Gastroesophageal sphincter (tissue), 4 donors: ENCODE results near the gene MICALL1. TPM values are rescaled to one million over a fixed set of nuclear protein-coding genes. Genes with fewer than 3 reads are reported as not detected.
A peak's percentile ranks its signal among the peaks of the same experiment; 100 is the strongest.

Source experiments
- ATAC-seq: fragments of 150-250 bp; one replicate; pipeline ENCODE4 v1.9.1; 2016; ENCODE audit warnings: mild to moderate bottlenecking, moderate library complexity
- H3K27ac ChIP-seq, 4 donors: fragments of 200-600 bp; sonication (generic) in 3 of 4; 1 replicate in 3 of 4; 2 replicates in 1 of 4; pipeline ENCODE4 v1.5.1; 2016 to 2019
- H3K27me3 ChIP-seq: fragments of 200-600 bp; sonication (generic); one replicate; pipeline ENCODE4 v1.5.1; 2019
- H3K36me3 ChIP-seq, 2 donors: fragments of 200-600 bp; sonication (generic); one replicate each; pipeline ENCODE4 v1.5.1; 2019; ENCODE audit warnings: control low read depth in 1 of 2
- H3K4me1 ChIP-seq, 3 donors: fragments of 200-600 bp; sonication (generic); 1 replicate in 2 of 3; 2 replicates in 1 of 3; pipeline ENCODE4 v1.5.1; 2016 to 2019; ENCODE audit warnings: control low read depth in 2 of 3
- H3K4me3 ChIP-seq, 2 donors: fragments of 200-600 bp; sonication (generic); one replicate each; pipeline ENCODE4 v1.5.1; 2019; ENCODE audit warnings: mild to moderate bottlenecking in 1 of 2, moderate library complexity in 1 of 2
- H3K9me3 ChIP-seq, 3 donors: fragments of 200-600 bp; sonication (generic); one replicate each; pipeline ENCODE4 v1.5.1; 2017 to 2019; ENCODE audit warnings: control low read depth in 2 of 3
- EP300 ChIP-seq: sonication (generic); formaldehyde crosslinking; IDR thresholded peaks from one replicate; pipeline ENCODE4 v1.6.1; 2017; ENCODE audit warnings: antibody characterized with exemption, mild to moderate bottlenecking
- POLR2A ChIP-seq, 2 donors: fragments of 450-650 bp; IDR thresholded peaks; one replicate each; pipeline ENCODE4 v1.6.1; 2017; ENCODE audit warnings: antibody characterized with exemption in 2 of 2, mild to moderate bottlenecking in 2 of 2, moderate library complexity in 1 of 2
- POLR2AphosphoS5 ChIP-seq: sonication (generic); formaldehyde crosslinking; IDR thresholded peaks from one replicate; pipeline ENCODE4 v1.6.1; 2017; ENCODE audit warnings: antibody characterized with exemption
- WGBS, 2 donors: methylation state at CpG; one replicate each; pipeline ENCODE4 v1.1.5; 2018; ENCODE audit warnings: low coverage in 1 of 2; 5-methylcytosine and 5-hydroxymethylcytosine counted together
- total RNA-seq, 4 donors: library from RNA; depleted of rRNA; stranded (reverse); fragments of >200 nt; gene quantifications; one replicate each; pipeline ENCODE4 v1.1.0, GENCODE V29; 2016
- TF ChIP-seq, protein P1 (sequence below), 4 experiments: fragments of 200-600 bp in 2 of 4; fragments of 450-650 bp in 2 of 4; sonication (generic) in 1 of 4; IDR thresholded peaks; one replicate each; pipeline ENCODE4 v1.5.1; 2017 to 2019; ENCODE audit warnings: antibody characterized with exemption in 4 of 4, mild to moderate bottlenecking in 2 of 4, moderate library complexity in 2 of 4

Gene MICALL1
- total RNA-seq, 4 donors from 2014 or later = 46.9 to 132 (median 48.1) TPM

DNA sequence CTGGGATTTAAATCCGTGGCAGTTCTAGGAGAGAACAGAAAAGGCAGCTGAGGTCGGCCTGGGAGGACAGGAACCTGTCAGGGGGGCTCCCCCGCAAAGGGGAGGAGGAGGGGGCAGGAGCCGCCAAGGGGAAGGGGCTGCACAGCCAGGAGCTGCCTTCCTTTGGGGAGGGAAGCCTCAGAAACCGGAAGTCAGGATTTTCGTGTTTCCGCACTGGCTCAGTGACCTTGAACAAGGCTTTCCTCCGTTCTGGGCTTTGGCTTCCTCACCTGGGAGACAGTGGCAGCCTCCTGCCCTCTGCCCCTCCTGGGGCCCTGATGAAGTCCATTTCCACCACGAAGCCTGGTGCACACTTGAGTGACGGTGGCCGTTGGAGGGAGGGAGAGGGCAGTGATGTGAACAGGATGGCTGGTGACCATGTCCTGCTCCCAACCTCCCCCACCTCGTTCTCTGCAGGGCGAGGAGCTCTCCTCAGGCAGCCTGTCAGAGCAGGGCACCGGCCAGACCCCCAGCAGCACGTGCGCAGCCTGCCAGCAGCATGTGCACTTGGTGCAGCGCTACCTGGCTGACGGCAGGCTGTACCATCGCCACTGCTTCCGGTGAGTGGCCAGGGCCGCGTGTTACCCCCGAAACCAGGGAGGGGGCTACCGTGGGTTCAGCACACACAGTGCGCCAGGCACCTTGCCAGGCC lies 12.6 kb downstream of the MICALL1 start:
- 51 to 59% methylated on average over 3 to 5 of the region's 25 CpGs for WGBS, 2 donors
- no peaks in the 10 kb centered on the region for H3K27me3 ChIP-seq
- peaks cover 0 to 98% of the 10 kb centered on the region in 2 donors for H3K36me3 ChIP-seq
- no peak overlapping the region for H3K4me3 ChIP-seq
- H3K4me1 ChIP-seq = peaks cover 0 to 16% (median 0%) of the 10 kb centered on the region in 3 donors
- peak overlapping the region in 2 of 4 donors; percentile 54 to 63 for H3K27ac ChIP-seq
- no peaks in the 10 kb centered on the region for H3K9me3 ChIP-seq
- TF ChIP-seq POLR2A (IDR thresholded peaks at IDR 0.05) (no peak), POLR2AphosphoS5 (no peak), EP300 (no peak)
- TF ChIP-seq, protein P1, sequence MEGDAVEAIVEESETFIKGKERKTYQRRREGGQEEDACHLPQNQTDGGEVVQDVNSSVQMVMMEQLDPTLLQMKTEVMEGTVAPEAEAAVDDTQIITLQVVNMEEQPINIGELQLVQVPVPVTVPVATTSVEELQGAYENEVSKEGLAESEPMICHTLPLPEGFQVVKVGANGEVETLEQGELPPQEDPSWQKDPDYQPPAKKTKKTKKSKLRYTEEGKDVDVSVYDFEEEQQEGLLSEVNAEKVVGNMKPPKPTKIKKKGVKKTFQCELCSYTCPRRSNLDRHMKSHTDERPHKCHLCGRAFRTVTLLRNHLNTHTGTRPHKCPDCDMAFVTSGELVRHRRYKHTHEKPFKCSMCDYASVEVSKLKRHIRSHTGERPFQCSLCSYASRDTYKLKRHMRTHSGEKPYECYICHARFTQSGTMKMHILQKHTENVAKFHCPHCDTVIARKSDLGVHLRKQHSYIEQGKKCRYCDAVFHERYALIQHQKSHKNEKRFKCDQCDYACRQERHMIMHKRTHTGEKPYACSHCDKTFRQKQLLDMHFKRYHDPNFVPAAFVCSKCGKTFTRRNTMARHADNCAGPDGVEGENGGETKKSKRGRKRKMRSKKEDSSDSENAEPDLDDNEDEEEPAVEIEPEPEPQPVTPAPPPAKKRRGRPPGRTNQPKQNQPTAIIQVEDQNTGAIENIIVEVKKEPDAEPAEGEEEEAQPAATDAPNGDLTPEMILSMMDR (IDR thresholded peaks at IDR 0.05) = no peak
- ATAC-seq = no peak

GRCh38 chr22:37920126-37920525 lies 14.0 kb downstream of the MICALL1 start:
- peak overlapping the region in 2 of 4 donors; percentile 16 to 52 for H3K27ac ChIP-seq
- H3K4me3 ChIP-seq = no peak overlapping the region
- no peak for TF ChIP-seq POLR2AphosphoS5
- ATAC-seq = no peak
- H3K9me3 ChIP-seq = no peaks in the 10 kb centered on the region
- WGBS, 2 donors = 82 to 87% methylated on average over 4 to 5 of the region's 5 CpGs
- peaks cover 0 to 26% (median 0%) of the 10 kb centered on the region in 3 donors for H3K4me1 ChIP-seq
- H3K27me3 ChIP-seq = no peaks in the 10 kb centered on the region
- H3K36me3 ChIP-seq = peaks cover 0 to 98% of the 10 kb centered on the region in 2 donors

DNA sequence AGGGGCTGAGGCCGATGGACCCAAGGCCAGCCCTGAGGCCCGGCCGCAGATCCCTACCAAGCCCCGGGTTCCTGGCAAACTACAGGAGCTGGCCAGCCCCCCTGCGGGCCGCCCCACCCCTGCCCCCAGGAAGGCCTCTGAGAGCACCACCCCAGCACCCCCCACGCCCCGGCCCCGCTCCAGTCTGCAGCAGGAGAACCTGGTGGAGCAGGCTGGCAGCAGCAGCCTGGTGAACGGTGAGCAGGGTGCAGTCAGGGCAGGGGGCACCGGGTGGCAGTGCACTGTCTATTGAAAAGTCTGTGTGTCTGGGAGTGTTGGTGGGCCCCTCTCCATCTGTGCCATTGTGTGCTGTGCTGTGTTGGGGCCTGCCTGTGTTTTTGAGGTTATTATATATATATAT lies 16.1 kb downstream of the MICALL1 start:
- ATAC-seq = no peak
- H3K9me3 ChIP-seq = no peaks in the 10 kb centered on the region
- no peak overlapping the region for H3K4me3 ChIP-seq
- H3K36me3 ChIP-seq = peaks cover 0 to 98% of the 10 kb centered on the region in 2 donors
- TF ChIP-seq POLR2A (IDR thresholded peaks at IDR 0.05) (no peak), POLR2AphosphoS5 (no peak), EP300 (no peak)
- TF ChIP-seq, protein P1 (IDR thresholded peaks at IDR 0.05) = no peak
- H3K27me3 ChIP-seq = no peaks in the 10 kb centered on the region
- peak overlapping the region in 2 of 4 donors; percentile 41 to 54 for H3K27ac ChIP-seq
- no CpG with 5 or more reads among the region's 11 CpGs for WGBS, 2 donors
- H3K4me1 ChIP-seq = peaks cover 0 to 31% (median 0%) of the 10 kb centered on the region in 3 donors

- Histone ChIP-seq H3K36me3 (peaks cover 0 to 98% of the 10 kb centered on the region in 2 donors), H3K9me3 (no peaks in the 10 kb centered on the region), H3K27ac (peak overlapping the region in 2 of 4 donors; percentile 51 to 78), H3K4me3 (no peak overlapping the region), H3K27me3 (no peaks in the 10 kb centered on the region), H3K4me1 (peaks cover 0 to 26% (median 0%) of the 10 kb centered on the region in 3 donors)
- no peak for ATAC-seq
- no CpG with 5 or more reads among the region's 4 CpGs for WGBS, 2 donors
- TF ChIP-seq POLR2A (IDR thresholded peaks at IDR 0.05) (no peak), POLR2AphosphoS5 (no peak), EP300 (no peak)
- TF ChIP-seq, protein P1 (IDR thresholded peaks at IDR 0.05) = no peak
These were observed 17.8 kb downstream of the MICALL1 start for GRCh38 chr22:37923927-37924326.

GRCh38 chr22:37924386-37925065 lies 18.4 kb downstream of the MICALL1 start:
- Histone ChIP-seq H3K4me3 (no peak overlapping the region), H3K27ac (peak overlapping the region in 3 of 4 donors; percentile 51 to 78 (median 54)), H3K27me3 (no peaks in the 10 kb centered on the region), H3K36me3 (peaks cover 0 to 98% of the 10 kb centered on the region in 2 donors), H3K4me1 (peaks cover 0 to 30% (median 0%) of the 10 kb centered on the region in 3 donors), H3K9me3 (no peaks in the 10 kb centered on the region)
- TF ChIP-seq, protein P1 (IDR thresholded peaks at IDR 0.05) = no peak
- no peak for TF ChIP-seq POLR2A (IDR thresholded peaks at IDR 0.05)
- no peak for TF ChIP-seq EP300
- no peak for TF ChIP-seq POLR2AphosphoS5
- no CpG with 5 or more reads among the region's 18 CpGs for WGBS, 2 donors
- ATAC-seq = no peak
